PC-3 (cell line): ENCODE measurements around the gene GALNT18.

Experiments
- CTCF ChIP-seq: fragments of 300-600 bp; sonication (generic); conservative IDR thresholded peaks from 2 replicates; pipeline ENCODE4 v1.5.1; 2017; ENCODE audit warnings: antibody characterized with exemption, low read depth, mild to moderate bottlenecking, low read length
- EZH2 ChIP-seq: fragments of 300-600 bp; sonication (generic); IDR thresholded peaks from one replicate; pipeline ENCODE4 v1.6.1; 2017; ENCODE audit warnings: antibody characterized with exemption, mild to moderate bottlenecking, low read length; ENCODE audit not compliant: unreplicated experiment
- EZH2phosphoT487 ChIP-seq: fragments of 300-600 bp; sonication (generic); IDR thresholded peaks from 2 replicates; pipeline ENCODE4 v1.6.1; 2018; ENCODE audit warnings: mild to moderate bottlenecking, antibody characterized with exemption, low read length, borderline replicate concordance

GRCh38 chr11:11629368-11629767 is 7.6 kb upstream of the GALNT18 start:
- TF ChIP-seq CTCF, result no peak
- no peak for TF ChIP-seq EZH2
- TF ChIP-seq EZH2phosphoT487, result no peak
